BJ (cell line): ENCODE measurements around the gene WDR82. TPM values are rescaled to one million over a fixed set of nuclear protein-coding genes. Genes with fewer than 3 reads are reported as not detected.
A peak's percentile ranks its signal among the peaks of the same experiment; 100 is the strongest.

Source experiments
- CTCF ChIA-PET: fragments of 350-600 bp; formaldehyde crosslinking; extraction: SDS; loops from one replicate; lab custom pipeline; 2021; ENCODE audit warnings: antibody characterized with exemption, inconsistent platforms; lab: Yijun Ruan, JAX
- POLR2A ChIA-PET: fragments of 300-600 bp; sonication (Branson Sonifier 250); formaldehyde crosslinking; extraction: SDS; loops from one replicate; lab custom pipeline; 2021; ENCODE audit warnings: antibody characterized with exemption; lab: Charles Lee
- DNase-seq: peaks from one replicate; pipeline ENCODE4 v3.0.0-alpha.2; 2011; ENCODE audit warnings: low read depth
- H3K27me3 ChIP-seq: 2 replicates; pipeline ENCODE4 v1.6.0; 2011; ENCODE audit warnings: low read length; ENCODE audit not compliant: control insufficient read depth, insufficient read depth
- H3K36me3 ChIP-seq: 2 replicates; pipeline ENCODE4 v1.5.1; 2011; ENCODE audit warnings: low read length; ENCODE audit not compliant: control insufficient read depth, insufficient read depth
- H3K4me3 ChIP-seq: 2 replicates; pipeline ENCODE4 v1.5.1; 2011; ENCODE audit warnings: low read depth, mild to moderate bottlenecking, control low read depth, low read length
- polyA plus RNA-seq: library from polyadenylated mRNA; depleted of rRNA; stranded (reverse); fragments of >200 nt; gene quantifications from 2 replicates; pipeline ENCODE4 v1.2.3, GENCODE V29; 2011
- TF ChIP-seq, protein P1 (sequence below): IDR thresholded peaks from 2 replicates; pipeline ENCODE4 v1.5.1; 2011; ENCODE audit warnings: low read depth, mild to moderate bottlenecking, control low read depth, inconsistent platforms, low read length, moderate library complexity; ENCODE audit not compliant: insufficient read depth

WDR82 gene
- polyA plus RNA-seq, 1 experiment: 42.3 TPM

DNA sequence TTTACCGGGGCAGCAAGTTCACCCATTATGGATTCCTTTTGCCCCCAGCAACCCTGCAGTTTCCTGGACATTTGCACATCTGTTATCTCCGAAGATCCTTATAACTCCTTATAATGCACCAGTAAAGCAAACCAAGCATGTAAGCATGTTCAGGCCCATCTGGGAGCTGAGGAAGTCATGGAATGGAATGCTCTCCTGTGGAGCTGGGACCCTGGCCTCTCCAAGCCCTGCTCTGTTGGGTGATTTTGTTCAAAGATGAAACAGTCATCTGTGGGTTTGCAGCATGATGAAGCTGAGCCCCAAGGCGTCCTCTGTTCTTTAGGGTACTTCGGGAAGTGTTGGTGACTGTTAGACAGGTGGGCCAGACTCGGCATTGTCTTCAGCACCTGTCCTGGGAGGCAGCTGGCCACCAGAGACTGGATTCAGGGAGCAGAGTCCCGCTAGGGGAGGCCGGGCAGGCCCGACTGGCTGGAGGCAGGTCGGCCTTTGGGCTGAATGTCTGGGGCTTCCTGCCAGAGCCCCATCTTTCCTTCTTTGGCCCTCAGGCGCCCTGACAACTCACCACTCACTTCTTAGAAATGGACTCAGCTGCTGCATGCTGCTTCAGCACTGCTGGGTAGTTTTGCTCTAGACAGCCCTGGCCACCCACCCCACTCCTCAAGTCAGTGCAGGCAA lies 41.6 kb upstream of the WDR82 start:
- CTCF ChIA-PET: interaction anchor here (0.5 to 1.6 kb wide), 3 partner anchors 19 to 1485 kb away, joined by 3 read pairs; no protein-coding TSS in a partner anchor
- POLR2A ChIA-PET: no interaction called here
- Histone ChIP-seq H3K27me3 (no peaks in the 10 kb centered on the region), H3K36me3 (no peaks in the 10 kb centered on the region), H3K4me3 (no peak overlapping the region)
- TF ChIP-seq, protein P1, sequence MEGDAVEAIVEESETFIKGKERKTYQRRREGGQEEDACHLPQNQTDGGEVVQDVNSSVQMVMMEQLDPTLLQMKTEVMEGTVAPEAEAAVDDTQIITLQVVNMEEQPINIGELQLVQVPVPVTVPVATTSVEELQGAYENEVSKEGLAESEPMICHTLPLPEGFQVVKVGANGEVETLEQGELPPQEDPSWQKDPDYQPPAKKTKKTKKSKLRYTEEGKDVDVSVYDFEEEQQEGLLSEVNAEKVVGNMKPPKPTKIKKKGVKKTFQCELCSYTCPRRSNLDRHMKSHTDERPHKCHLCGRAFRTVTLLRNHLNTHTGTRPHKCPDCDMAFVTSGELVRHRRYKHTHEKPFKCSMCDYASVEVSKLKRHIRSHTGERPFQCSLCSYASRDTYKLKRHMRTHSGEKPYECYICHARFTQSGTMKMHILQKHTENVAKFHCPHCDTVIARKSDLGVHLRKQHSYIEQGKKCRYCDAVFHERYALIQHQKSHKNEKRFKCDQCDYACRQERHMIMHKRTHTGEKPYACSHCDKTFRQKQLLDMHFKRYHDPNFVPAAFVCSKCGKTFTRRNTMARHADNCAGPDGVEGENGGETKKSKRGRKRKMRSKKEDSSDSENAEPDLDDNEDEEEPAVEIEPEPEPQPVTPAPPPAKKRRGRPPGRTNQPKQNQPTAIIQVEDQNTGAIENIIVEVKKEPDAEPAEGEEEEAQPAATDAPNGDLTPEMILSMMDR: no peak
- no peak for DNase-seq

DNA sequence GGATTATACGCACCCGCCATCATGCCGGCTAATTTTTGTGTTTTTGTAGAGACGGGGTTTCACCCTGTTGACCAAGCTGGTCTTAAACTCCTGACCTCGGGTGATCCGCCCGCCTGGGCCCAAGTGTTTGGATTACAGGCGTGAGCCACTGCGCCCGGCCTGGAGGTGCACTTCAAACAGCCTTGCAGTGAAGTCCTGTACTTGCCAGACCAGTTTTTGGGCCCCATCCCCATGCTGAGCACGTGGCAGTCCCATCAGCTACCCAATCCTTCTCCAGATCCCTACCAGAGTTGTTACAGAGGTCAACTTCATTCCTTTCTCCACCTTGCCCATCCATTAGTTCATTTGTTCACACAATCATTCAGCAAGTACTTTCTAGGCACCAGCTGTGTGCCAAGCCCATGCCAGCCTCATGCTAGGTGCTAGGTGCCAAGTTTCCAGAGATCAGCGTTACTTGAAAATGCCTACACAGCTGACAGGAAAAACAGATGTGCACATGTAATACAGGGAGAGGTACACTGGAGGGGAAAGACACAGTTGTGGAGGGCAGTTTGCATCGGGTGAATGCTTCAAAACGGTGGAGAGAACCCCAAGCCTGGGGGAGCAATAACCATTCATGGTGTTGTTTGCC lies 39.9 kb upstream of the WDR82 start:
- Histone ChIP-seq H3K4me3 (no peak overlapping the region), H3K27me3 (no peaks in the 10 kb centered on the region), H3K36me3 (no peaks in the 10 kb centered on the region)
- ChIA-PET CTCF (interaction anchor here (2.2 kb wide), 1 partner anchor 87 kb away, joined by 9 read pairs; no protein-coding TSS in a partner anchor), POLR2A (no interaction called here)
- TF ChIP-seq, protein P1: no peak
- no peak for DNase-seq

DNA sequence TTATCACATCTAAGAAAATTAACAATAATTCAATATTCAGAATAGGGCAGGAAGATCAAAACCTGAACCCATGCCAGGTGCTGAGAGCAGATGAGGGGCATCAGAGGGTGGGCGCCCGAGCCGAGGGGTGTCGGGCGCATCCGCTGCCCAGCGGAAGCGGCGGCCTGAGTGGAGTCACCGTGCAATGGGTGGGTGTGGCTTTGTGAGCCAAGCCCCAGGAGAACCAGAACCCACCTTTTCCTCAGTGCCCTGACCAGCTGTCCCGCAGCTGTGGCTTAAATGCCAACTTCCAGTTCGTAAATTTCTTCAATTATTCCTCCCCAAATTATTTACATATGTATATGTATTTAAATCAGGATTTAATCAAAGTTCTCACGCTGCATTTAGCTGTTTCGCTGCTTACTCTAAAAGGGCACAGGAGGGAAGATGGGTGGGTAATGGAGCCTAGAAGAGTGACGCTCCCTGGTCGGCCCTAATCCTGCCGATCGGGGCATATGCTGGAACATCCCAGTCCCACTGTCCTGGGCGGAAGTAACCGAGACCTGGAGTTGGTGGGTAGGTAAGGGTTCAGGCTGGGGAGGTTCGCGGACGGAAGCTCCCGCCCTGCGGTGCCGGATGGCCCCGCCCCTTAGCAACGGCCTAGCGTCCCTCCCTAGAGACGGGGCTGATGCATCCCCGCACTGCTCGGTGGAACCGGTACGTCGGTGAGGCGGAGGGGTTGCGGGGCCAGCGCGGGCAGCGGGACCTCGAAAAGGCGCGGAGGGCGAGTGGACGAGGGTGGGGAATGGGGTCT lies 39.0 kb upstream of the WDR82 start:
- Histone ChIP-seq H3K36me3 (0 out of 2 replicates have a peak, but pooled peaks cover 1% of the 10 kb centered on the region), H3K27me3 (no peaks in the 10 kb centered on the region), H3K4me3 (peak overlapping the region; percentile 40)
- DNase-seq: no peak
- TF ChIP-seq, protein P1: no peak
- ChIA-PET CTCF (interaction anchor here (2.2 kb wide), 1 partner anchor 86 kb away, joined by 9 read pairs; no protein-coding TSS in a partner anchor), POLR2A (no interaction called here)

DNA sequence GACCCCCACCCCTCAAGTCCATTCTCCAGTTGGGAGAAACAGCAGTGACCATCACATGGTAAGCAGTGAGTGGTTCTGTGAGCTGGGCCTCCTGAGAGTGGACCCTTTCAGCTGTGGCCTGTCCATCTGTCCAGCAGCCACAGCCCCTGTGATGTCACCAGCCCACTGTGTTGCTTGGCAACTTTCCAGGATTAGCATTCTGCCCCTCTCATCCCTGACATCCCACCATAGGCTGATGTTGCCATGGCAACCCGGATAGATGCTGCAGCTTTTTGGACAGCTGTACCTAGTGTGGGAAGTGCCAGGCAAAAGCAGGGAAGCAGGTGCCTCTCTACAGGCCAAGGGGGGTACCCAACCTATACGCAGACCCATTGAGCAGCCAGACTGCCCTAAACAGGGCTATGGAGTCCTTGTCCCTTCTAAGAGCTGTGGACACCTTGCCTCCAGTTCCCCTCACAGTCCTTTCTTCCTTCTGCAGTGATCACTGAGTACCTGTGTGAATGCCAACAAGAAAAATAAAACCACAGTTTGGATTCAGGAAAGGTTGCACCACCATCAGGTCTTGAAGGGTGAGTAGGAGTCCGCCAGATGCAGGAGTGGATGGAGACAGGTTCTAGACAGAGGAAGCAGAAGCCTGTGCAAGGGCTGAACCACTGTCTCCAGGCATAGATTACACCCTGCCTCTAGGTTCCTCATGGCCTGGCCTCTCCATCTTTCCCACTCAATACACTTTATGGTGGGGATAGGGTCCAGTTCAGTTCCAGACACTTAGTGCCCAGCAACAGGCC lies 37.7 kb upstream of the WDR82 start, which contains the start of gene DNAH1:
TSS of gene DNAH1 (plus strand) at position 343 of the 788 bp plus-strand sequence. CDS start 6,124 bp downstream, outside the sequence.
- CTCF ChIA-PET: no interaction called here
- no peaks in the 10 kb centered on the region for H3K27me3 ChIP-seq
- H3K36me3 ChIP-seq: 0 out of 2 replicates have a peak, but pooled peaks cover 1% of the 10 kb centered on the region
- H3K4me3 ChIP-seq: no peak within 1 kb of the TSS; the same call in 1 of the 2 replicates
- POLR2A ChIA-PET: no interaction called here
- TF ChIP-seq, protein P1: no peak
- DNase-seq: no peak
